ENCODE measurements around the gene TERB2.
"Not testable (repeated sequence)": the region's sequence is repeated elsewhere in the genome, so short reads cannot be mapped to it uniquely, and the experiment has no call there.

Gene TERB2

DNA sequence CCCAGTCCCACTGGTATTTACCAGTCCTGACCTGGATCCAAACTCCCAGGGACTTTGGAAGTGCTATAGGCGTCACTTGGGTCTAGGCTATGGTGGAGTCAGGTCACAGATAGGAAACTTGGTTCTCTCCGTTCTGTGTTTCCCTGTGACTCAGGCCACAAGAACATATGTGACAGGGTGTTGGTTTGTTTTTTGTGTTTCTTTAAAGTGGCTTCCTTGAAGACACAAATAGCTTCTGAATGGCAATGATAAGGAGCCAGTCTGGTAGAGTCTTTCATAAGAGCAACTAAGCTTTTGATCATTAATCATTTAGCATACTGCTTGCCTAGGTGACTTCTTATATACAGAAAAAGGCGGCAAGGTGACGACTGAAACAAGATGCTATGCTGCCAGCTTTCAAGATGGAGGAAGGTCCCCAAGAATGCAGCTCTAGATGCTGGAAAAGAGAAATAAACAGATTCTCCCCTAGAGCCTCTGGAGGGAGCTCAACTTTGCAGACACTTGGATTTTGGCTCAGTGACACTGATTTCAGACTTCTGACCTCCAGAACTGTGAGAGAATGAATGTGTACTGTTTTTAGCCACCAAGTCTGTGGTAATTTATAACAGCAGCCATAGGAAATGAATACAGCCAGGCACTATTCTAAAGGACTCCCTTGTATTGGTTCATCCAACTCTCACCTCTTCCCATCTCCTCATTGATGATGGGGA lies 30.0 kb downstream of the TERB2 start:
- H3K4me3 Mint-ChIP-seq; intact Hi-C loops (cut with micrococcal nuclease); H3K27me3 Mint-ChIP-seq; H3K36me3 Mint-ChIP-seq (ENCODE audit: low read depth); H3K9me3 Mint-ChIP-seq; H3K27ac Mint-ChIP-seq; H3K4me1 Mint-ChIP-seq (ENCODE audit: low read depth): not testable (repeated sequence)

DNA sequence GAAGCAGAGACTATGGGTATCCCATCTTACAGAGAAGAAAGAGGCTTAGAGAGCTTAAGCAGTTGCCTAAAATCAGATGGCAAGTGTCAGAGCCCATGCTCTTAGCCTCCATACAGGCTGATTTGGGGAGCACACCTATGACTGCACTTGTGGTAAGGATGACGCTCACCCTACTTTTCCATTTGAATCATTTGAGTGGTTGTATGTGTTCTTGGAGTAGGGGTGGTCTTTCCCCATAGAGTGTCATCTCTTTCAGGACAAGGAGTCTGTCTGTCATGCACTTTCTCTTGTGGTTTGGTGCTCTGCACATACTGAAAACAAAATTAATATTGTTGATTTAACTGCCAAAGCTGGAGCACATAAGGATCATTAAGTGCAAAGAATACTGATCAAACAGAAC lies 31.2 kb downstream of the TERB2 start:
- intact Hi-C loops (cut with micrococcal nuclease); H3K36me3 Mint-ChIP-seq (ENCODE audit: low read depth); H3K4me3 Mint-ChIP-seq: not testable (repeated sequence)

DNA sequence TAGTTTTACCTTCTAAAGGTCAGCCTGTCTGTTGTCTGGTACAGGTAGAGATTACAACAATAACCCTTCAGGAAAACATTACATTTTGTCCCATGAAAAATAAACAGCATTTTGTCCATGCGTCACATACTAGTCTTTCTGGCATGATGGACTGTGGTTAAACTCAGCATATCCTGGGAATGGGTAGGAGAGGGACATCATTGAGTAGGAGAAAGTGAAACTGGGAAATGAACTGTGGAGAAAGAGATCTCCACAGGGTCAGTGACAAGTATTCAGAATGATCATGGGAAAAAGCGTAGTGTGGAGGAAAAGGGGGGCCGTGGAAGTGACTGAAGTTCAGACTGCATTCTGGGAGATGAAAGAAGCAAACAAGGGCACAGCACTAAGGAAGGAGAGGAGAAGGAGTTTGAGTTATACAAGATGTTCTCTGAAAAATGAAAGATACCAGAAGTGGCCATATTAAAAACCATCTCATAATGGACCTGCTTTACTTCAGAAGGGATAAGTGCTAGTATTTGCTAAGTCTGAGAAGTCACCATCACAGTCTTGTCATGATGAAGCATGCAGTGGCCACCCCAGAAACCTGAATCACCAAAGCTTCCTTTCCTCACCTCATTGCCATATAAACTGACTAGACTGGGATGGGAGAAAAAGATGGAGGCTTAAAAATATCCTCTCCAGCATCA lies 31.8 kb downstream of the TERB2 start:
- H3K9me3 Mint-ChIP-seq; H3K4me3 Mint-ChIP-seq; H3K36me3 Mint-ChIP-seq (ENCODE audit: low read depth); intact Hi-C loops (cut with micrococcal nuclease); H3K27ac Mint-ChIP-seq; H3K27me3 Mint-ChIP-seq; H3K4me1 Mint-ChIP-seq (ENCODE audit: low read depth): not testable (repeated sequence)

More for the DNA sequence above, 31.2 kb downstream of the TERB2 start:
- H3K9me3 Mint-ChIP-seq; H3K27me3 Mint-ChIP-seq; H3K27ac Mint-ChIP-seq; H3K4me1 Mint-ChIP-seq (ENCODE audit: low read depth): not testable (repeated sequence)

DNA sequence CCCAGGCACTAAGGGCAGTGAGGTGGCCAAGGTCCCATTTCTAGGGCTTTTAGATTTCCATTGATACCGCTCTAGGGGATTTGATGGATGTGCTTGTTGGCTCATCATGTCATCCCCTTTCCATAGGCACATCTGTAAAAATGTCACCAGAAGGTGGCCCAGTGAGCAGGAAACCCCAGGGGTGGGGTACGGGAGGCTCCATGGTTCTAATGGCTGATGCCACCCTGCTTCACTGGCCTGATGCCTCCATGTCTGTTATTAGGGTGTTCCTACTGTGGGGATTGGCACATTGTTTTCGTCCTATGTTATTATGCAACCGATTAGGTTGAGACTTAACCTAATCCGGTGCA lies 32.4 kb downstream of the TERB2 start:
- H3K4me3 Mint-ChIP-seq; H3K4me1 Mint-ChIP-seq (ENCODE audit: low read depth); H3K9me3 Mint-ChIP-seq; H3K36me3 Mint-ChIP-seq (ENCODE audit: low read depth); intact Hi-C loops (cut with micrococcal nuclease); H3K27ac Mint-ChIP-seq; H3K27me3 Mint-ChIP-seq: not testable (repeated sequence)

DNA sequence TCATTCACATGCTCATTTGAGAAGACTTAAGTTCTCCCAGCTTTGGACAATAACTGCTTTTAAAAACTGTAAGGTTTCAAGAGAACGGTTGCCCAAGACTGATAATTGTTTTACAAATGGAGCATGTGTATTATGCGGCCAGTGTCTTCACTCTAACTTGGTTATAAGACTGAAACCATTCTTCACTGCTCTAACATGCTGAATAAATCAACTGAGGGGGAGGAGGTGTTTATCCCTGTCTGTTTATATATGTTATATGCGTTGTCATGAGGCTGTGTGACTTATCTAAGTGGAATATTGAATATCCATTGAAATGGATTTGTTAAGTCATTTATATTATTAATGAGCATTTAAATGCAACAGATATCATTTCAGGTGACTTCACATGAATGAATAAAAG lies 41.1 kb downstream of the TERB2 start:
- H3K27me3 Mint-ChIP-seq; H3K4me3 Mint-ChIP-seq; H3K27ac Mint-ChIP-seq; H3K36me3 Mint-ChIP-seq (ENCODE audit: low read depth); H3K4me1 Mint-ChIP-seq (ENCODE audit: low read depth); H3K9me3 Mint-ChIP-seq; intact Hi-C loops (cut with micrococcal nuclease): not testable (repeated sequence)

DNA sequence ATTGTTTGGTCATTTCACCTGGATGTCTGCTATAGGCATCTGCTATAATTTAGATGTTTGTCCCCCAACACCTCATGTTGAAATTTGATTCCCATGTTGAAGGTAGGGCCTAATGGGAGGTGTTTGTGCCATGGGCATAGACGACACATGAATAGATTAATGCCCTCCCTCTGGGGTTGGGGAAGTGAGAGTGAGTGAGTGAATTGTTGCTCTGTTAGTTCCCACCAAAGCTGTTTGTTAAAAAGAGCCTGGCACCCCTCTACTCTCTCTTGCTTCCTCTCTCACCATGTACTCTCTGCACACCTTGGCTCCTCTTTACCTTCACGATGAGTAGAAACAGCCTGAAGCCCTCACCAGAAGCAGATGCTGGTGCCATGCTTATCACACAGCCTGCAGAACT lies 42.6 kb downstream of the TERB2 start:
- H3K4me3 Mint-ChIP-seq: no peak overlapping the region
- intact Hi-C loops (cut with micrococcal nuclease): no loop called here
- H3K27me3 Mint-ChIP-seq: peaks cover 1% of the 10 kb centered on the region
- no peaks in the 10 kb centered on the region for H3K36me3 Mint-ChIP-seq (ENCODE audit: low read depth)
- no peak overlapping the region for H3K27ac Mint-ChIP-seq
- H3K4me1 Mint-ChIP-seq (ENCODE audit: low read depth): peaks cover 5% of the 10 kb centered on the region
- H3K9me3 Mint-ChIP-seq: no peaks in the 10 kb centered on the region

DNA sequence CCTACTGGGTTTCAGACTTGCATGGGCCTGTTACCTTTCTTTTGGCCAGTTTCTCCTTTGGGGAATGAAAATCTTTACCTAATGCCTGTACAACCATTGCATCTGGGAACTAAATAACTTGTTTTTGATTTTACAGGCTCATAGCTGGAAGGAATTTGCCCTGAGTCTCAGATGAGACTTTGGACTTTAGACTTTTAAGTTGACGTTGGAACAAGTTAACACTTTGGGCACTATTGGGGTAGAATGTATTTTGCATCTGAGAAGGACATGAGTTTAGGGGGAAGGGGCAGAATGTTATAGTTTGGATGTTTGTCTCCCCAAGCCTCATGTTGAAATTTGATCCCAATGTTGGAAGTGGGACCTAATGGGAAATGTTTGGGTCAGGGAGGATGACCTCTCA lies 44.7 kb downstream of the TERB2 start:
- H3K27me3 Mint-ChIP-seq; H3K4me1 Mint-ChIP-seq (ENCODE audit: low read depth); H3K4me3 Mint-ChIP-seq; H3K9me3 Mint-ChIP-seq; intact Hi-C loops (cut with micrococcal nuclease); H3K36me3 Mint-ChIP-seq (ENCODE audit: low read depth); H3K27ac Mint-ChIP-seq: not testable (repeated sequence)

DNA sequence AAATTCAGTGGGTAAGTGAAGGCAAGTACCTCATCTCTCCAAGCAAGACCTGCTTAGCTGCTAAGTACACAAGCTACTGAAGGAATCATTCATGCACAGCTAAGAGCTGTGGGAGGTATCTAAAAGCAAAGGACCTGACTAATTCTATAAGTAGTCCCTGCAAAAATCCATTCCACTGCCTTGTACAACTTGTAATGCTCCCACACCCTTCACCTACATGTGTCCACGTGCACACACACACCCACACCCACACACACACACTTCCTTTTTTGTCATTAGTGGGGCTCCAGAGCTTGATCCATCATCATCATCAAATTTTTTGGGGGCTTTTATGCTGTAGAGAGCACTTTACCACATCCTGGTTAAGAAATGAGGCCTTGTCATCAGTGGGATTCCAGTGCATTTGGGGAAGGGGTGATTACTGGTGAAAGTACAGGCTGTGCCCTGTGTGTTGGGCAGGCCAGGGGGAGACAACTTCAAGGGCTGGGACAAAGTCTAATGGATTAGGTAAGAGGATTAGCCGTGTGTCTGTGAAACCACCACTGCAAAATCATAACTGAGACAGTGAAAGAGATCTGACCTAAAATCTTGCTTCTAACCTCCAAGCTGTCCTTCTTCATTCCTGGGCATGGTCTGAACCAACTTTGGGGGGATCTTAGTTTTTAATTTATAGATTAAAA lies 47.4 kb downstream of the TERB2 start:
- H3K36me3 Mint-ChIP-seq (ENCODE audit: low read depth); H3K4me1 Mint-ChIP-seq (ENCODE audit: low read depth); H3K27ac Mint-ChIP-seq; H3K4me3 Mint-ChIP-seq; intact Hi-C loops (cut with micrococcal nuclease); H3K27me3 Mint-ChIP-seq; H3K9me3 Mint-ChIP-seq: not testable (repeated sequence)

DNA sequence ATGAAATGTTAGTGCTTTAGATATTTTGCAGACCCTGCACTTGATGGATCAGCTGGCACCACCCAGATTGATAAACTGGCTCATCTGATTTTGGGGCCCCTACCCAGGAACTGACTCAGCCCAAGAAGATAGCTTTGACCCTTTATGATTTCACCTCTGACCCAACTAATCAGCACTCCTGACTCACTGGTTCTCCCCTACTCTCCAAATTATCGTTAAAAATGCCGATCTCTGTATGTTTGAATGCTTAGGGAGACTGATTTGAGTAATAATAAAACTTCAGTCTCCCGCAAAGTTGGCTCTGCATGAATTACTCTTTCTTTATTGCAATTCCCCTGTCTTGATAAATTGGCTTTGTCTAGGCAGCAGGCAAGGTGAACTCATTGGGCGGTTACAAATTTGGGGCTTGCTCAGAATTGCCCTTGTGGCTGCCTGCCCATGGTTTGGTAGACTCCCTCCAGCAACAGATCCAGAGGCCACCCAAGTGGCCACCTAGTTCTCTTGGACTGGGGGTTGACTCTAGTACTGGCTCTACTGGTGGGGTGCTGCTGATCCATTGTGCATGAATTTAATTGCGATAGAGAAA lies 48.2 kb downstream of the TERB2 start:
- intact Hi-C loops (cut with micrococcal nuclease); H3K36me3 Mint-ChIP-seq (ENCODE audit: low read depth); H3K9me3 Mint-ChIP-seq; H3K4me3 Mint-ChIP-seq; H3K27me3 Mint-ChIP-seq; H3K4me1 Mint-ChIP-seq (ENCODE audit: low read depth); H3K27ac Mint-ChIP-seq: not testable (repeated sequence)

DNA sequence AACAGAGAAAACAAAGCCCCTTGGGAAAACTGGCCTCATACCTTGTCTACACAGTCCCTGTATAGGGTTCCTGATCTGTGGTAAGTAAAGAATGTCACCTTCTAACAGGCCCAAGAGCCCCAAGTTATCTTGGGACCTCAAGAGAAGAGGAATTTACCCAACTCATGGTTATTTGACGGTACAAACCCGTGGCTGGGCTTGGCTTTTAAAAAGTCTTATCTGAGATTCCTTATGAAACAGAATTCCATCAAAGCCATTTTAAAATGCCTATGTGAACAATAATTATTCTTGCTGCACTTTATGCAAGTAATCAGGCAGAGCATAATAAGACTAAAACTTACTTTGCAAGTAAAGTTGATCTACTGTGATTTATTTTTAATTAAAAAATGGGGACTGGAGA lies 52.6 kb downstream of the TERB2 start:
- peaks cover 6% of the 10 kb centered on the region for H3K27me3 Mint-ChIP-seq
- H3K36me3 Mint-ChIP-seq (ENCODE audit: low read depth): no peaks in the 10 kb centered on the region
- intact Hi-C loops (cut with micrococcal nuclease): no loop called here
- no peaks in the 10 kb centered on the region for H3K9me3 Mint-ChIP-seq
- no peaks in the 10 kb centered on the region for H3K4me1 Mint-ChIP-seq (ENCODE audit: low read depth)
- no peak overlapping the region for H3K27ac Mint-ChIP-seq
- H3K4me3 Mint-ChIP-seq: no peak overlapping the region

DNA sequence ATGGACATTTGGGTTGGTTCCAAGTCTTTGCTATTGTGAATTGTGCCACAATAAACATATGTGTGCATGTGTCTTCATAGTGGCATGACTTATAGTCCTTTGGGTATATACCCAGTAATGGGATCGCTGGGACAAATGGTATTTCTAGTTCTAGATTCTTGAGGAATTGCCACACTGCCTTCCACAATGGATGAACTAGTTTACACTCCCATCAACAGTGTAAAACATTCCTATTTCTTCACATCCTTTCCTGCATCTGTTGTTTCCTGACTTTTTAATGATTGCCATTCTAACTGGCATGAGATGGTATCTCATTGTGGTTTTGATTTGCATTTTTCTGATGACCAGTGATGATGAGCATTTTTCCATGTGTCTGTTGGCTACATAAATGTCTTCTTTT lies 58.6 kb downstream of the TERB2 start:
- H3K9me3 Mint-ChIP-seq; intact Hi-C loops (cut with micrococcal nuclease); H3K4me3 Mint-ChIP-seq; H3K36me3 Mint-ChIP-seq (ENCODE audit: low read depth); H3K4me1 Mint-ChIP-seq (ENCODE audit: low read depth); H3K27ac Mint-ChIP-seq: not testable (repeated sequence)
- H3K27me3 Mint-ChIP-seq: peaks cover 14% of the 10 kb centered on the region

DNA sequence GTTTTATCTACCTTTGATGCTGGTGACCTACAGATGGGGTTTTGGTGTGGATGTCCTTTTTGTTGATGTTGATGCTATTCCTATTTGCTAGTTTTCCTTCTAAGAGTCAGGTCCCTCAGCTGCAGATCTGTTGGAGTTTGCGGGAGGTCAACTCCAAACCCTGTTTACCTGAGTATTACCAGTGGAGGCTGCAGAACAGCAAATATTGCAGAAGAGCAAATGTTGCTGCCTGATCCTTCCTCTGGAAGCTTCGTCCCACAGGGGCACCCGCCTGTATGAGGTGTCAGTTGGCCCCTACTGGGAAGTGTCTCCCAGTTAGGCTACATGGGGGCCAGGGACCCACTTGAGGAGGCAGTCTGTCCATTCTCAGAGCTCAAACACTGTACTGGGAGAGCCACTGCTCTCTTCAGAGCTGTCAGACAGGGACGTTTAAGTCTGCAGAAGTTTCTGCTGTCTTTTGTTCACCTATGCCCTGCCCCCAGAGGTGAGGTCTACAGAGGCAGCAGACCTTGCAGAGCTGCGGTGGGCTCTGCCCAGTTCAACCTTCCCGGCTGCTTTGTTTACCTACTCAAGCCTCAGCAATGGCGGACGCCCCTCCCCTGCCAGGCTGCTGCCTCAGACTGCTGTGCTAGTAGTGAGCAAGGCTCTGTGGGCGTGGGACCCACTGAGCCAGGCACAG lies 63.9 kb downstream of the TERB2 start:
- intact Hi-C loops (cut with micrococcal nuclease): loop anchor here (5.0 kb wide), 1 partner anchor 358 kb away; the partner anchor contains the start of gene SPG11
- not testable (repeated sequence) for H3K9me3 Mint-ChIP-seq; H3K36me3 Mint-ChIP-seq (ENCODE audit: low read depth); H3K4me3 Mint-ChIP-seq; H3K27ac Mint-ChIP-seq
- H3K27me3 Mint-ChIP-seq: peaks cover 31% of the 10 kb centered on the region
- peaks cover 32% of the 10 kb centered on the region for H3K4me1 Mint-ChIP-seq (ENCODE audit: low read depth)

DNA sequence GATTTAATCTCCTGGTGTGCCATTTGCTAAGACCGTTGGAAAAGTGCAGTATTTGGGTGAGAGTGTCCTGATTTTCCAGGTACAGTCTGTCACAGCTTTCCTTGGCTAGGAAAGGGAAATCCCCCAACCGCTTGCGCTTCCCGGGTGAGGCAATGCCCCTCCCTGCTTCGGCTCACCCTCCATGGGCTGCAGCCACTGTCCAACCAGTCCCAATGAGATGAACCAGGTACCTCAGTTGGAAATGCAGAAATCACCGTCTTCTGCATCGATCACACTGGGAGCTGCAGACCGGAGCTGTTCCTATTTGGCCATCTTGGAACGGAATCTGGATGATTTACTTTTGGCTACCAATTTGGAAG lies 64.4 kb downstream of the TERB2 start:
- peaks cover 31% of the 10 kb centered on the region for H3K27me3 Mint-ChIP-seq
- not testable (repeated sequence) for H3K4me3 Mint-ChIP-seq
- intact Hi-C loops (cut with micrococcal nuclease): loop anchor here (5.0 kb wide), 1 partner anchor 359 kb away; the partner anchor contains the start of gene SPG11

DNA sequence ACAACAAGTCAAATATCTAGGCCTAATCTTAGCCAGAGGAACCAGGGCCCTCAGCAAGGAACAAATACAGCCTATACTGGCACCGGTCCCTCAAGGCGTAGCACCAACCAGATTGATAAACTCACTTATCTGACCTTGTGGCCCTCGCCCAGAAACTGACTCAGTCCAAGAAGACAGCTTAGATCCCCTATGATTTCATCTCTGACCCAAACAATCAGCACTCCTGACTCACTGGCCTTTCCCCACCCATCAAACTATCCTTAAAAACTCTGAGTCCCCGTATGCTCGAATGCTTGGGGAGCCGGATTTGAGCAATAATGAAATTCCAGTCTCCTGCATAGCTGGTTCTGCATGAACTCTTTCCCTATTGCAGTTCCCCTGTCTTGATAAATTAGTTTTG lies 64.9 kb downstream of the TERB2 start:
- intact Hi-C loops (cut with micrococcal nuclease): loop anchor here (5.0 kb wide), 1 partner anchor 359 kb away; the partner anchor contains the start of gene SPG11
- peaks cover 6% of the 10 kb centered on the region for H3K36me3 Mint-ChIP-seq (ENCODE audit: low read depth)
- no peak overlapping the region for H3K4me3 Mint-ChIP-seq
- H3K27me3 Mint-ChIP-seq: peaks cover 31% of the 10 kb centered on the region
- H3K4me1 Mint-ChIP-seq (ENCODE audit: low read depth): peaks cover 42% of the 10 kb centered on the region
- no peaks in the 10 kb centered on the region for H3K9me3 Mint-ChIP-seq
- H3K27ac Mint-ChIP-seq: no peak overlapping the region

More for the DNA sequence above, 64.4 kb downstream of the TERB2 start:
- not testable (repeated sequence) for H3K36me3 Mint-ChIP-seq (ENCODE audit: low read depth); H3K27ac Mint-ChIP-seq; H3K9me3 Mint-ChIP-seq
- peaks cover 37% of the 10 kb centered on the region for H3K4me1 Mint-ChIP-seq (ENCODE audit: low read depth)
